T-helper 22 cell (primary cell): ENCODE data around the gene ATXN7L1.
"Not testable (repeated sequence)": the region's sequence is repeated elsewhere in the genome, so short reads cannot be mapped to it uniquely, and the experiment has no call there.

Experiments
- DNase-seq: peaks from one replicate; pipeline ENCODE4 v3.0.0-alpha.2; 2020; ENCODE audit warnings: low read depth

ATXN7L1 gene

DNA sequence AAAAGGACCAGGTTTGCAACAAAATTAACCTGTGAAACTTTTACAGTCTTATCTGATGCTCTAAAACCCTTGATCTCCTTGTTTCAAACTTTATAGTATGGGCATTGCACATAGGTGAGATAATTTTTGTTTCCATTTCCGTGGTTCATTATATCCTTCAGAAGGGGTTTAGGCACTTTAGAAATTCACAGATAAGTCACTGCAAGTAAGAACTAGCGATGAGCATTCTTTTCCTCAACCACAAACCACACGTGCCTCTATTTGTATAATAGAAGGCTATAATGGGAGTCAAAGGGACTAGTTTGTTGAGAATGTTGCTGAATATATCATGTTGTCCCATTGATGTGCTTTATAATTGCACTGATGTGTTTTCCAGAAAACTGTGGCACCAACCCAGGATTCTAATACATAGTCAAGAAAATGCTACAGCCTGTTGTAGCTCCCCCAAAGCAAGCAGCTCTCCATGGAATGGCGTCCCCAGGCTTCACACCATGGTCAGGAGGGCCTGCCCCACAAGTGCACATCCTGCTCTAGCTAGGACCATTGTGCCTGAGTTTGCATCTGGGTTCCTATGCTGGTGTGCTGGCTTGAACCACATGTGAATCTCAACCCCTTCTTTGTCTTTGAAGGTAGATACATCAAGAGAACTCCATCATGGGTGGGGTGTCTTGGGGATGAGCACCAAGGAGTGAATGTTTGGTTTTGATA lies 14.0 kb upstream of the ATXN7L1 start:
- DNase-seq = no peak

DNA sequence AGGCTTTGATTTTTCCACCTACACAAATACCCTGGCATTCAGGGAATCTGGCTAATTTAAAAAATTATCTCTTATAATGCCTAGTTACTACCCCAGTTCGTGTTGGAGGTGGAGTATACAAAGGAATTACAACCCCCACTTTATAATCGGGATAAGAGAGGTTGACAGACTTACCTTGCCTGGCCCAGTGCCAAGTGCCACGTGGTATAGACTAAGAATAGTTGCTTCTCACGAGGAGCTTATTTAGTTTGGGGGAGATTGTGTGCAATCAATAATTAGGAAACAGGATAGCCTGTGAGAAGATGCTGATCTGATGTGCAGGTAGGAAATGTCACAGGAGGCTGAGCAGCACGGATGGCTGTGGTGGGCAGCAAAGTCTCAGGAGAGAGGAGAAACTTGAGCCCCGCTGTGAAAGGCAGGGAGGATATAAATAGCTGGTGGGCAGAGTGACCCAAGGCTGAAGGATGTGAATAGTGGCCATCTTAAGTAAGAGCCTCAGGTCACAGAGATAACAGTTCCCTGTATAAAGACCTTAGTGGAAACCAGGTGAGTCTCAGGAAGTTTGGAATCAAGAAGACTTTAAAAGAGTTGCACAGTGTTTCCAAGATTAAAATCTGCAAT lies 11.3 kb upstream of the ATXN7L1 start:
- no peak for DNase-seq

DNA sequence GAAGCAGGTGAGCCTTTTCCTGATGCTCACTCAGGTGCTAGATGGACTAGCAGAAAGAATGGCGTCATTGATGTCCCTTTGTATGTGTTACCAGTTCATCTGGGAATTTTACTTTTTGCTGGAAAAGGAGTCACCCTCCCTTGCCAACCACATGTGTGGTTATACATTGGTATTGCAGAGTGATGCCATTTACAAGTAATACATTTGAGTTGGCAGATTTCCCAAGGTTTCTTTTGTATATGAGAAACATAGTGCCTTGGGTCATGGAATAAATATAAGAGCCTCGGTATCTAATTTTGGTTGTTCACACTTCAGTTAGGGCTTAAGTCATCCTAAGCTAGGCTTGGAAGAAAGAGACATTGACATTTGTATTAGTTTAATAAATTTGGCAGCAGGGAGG lies 10.4 kb upstream of the ATXN7L1 start:
- DNase-seq = no peak

DNA sequence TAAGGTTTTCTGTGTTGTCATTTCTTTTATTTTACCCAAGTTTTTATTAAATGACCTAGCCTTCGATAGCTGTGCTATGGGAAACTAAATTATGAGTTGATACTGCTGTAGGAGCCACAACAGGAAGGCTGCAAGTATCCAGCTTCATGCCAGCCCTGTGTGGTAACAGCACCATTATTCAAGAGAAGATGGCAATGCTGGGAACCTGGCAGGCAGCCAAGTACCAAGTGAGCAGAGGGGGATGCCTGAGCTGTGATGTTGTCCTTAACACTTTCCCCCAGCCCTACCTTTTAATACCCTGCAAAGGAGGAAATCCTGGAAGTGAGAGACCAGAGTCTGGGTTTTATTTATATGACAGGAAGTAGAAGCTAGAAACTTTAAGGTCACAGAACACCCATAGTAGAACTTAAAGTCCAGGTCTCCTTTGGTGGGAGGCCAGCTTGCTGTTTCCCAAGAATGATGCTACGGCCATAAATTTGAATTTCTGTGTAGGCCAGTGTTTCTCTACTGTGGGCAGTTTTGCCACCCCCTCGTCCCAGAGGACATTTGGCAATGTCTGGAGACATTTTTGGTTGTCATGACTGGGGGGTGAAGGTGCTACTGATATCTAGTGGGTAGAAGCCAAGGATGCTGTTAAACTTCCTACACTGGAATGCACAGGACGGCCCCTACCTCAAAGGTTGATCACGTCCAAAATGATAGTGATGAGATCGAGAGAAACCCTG lies 9.2 kb upstream of the ATXN7L1 start:
- no peak for DNase-seq

DNA sequence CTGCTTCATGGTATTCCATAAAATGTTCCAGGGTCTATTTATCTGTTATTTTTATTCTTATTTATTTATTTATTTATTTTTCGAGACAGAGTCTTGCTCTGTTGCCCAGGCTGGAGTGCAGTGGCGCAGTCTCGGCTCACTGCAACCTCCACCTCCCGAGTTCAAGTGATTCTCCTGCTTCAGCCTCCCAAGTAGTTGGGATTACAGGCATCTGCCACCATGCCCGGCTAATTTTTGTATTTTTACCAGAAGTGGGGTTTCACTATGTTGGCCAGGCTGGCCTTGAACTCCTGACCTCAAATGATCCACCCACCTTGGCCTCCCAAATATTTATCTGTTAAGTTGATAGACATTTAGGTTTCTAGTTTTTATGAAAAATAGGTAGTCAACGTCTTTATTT lies 6.8 kb upstream of the ATXN7L1 start:
- DNase-seq = not testable (repeated sequence)

DNA sequence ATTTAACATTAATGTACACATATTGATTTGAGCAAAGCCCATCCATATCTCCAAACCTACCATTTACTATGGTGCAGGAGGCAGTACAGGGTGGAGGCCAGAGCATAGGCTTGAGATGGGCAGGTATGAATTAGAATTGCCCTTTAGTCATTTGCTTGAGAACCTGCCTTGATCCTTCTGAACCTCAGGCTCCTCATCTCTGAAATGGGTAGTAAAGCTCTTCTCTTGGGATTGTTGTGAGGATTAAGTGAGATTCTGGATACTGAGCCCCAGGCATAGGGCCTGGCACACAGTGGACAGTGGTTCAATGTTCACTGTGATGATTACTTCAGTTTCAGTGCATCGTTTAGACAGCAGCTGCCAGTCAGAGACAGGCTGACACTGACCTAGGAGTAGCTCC lies 5.0 kb upstream of the ATXN7L1 start:
- DNase-seq = no peak

DNA sequence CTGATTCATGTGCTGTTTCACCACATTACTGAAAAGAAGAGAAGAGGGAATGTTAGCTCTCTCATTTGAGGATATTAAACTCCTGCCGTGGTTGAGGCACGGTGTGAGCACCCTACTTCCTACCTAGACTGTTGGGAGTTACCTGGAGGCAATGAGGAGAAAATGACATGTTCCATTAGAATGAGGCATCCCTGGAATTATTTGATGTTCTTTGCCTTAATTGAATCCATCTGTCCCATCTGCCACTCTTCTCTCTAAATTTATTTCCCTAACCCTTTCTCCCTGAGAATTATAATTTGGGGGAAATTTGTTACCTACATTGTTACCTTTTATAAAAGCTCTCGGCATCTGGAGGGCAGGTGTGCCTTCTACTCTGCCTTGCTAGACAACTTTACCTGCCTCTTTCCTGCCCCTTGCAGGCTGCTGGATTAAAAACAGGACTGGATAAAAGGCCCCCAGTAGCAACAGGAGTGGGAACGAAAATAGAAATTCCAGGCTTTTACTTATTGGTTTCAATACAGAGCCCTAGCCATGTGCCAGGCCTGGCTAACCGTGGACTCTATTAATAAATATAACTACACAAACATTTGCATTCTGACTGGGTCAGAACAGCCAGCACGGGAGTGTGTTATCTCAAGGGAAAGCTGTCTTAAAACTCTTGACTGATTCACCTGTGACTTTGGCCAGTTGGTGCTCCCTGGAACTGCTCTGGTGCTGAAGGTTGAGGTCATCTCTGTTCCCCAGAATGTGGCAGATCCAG lies 4.4 kb upstream of the ATXN7L1 start:
- no peak for DNase-seq

DNA sequence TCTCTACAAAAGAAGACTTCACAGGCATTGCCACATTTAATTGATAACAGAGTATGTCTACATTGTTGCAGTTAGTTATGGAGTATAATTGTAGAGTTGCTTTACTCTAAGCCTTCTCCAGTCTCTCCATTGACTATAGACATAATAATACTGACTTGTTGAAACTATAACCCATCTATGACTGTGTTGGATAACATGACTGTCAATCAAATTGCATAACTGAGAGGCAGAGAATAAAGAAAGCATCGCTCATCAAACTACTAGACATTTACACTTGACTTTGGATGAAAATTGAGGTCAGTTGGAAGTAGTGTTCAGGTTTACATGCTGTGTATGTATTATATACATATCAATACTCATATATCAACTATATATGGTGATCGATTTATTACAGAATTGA lies 3.4 kb upstream of the ATXN7L1 start:
- no peak for DNase-seq

DNA sequence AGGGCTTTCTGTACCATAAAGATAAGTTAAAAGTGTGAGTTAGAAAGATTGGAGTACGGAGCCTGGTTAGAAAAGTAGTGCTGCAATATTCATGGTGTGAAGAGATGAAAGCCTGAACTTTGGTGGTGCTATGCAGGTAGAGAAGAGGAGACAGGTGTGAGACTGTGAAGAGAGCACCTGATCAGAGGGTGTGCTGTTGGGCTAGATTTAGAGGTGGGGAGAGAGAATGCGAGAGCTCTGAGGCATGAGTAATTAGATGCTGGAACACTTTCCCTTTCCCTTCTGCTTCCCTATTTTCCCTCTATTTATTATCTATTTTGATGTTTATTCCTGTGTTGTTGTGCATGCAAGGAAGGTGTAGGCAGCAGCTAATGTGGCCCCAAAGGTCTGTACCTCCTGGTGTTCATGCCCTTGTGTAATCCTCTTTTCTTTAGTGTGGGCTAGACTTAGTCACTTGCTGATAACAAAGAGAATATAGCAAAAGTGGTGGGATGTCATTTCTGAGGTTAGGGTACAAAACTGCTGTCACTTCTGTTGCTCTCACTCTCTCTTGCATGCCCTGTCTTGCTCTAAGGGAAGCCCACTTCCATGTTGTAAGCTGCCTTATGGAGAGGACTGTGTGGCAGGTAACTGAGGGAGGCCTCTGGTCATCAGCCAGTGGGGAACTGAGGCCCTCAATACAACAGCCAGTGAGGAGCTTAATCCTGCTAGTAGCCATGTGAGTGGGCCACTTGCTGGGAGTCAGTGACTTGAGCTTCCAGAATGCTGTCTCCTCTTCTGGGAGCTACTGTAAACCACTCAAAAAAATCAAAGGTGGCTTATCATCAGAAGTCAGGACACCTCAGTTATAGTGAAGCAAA lies 2.6 kb upstream of the ATXN7L1 start:
- no peak for DNase-seq

DNA sequence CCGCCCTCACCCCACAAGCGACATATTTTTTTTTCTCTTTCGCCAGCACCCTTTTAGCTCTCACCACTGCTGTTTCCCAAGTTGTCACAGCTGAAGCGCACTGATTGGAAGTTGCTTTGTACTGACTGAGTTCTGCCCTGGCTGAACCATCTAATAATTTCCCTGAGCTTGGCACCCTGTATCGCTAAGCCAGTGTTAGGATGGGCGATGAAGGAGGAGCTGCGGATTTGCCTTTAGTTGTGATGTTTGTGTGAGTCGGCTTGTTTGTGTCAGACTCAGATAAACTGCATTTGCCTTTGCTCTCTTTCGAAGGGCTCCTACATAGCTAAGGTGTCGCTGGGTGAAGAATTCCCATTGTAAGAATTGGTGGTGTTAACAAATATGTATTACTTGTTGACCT lies 1.3 kb upstream of the ATXN7L1 start:
- no peak for DNase-seq

DNA sequence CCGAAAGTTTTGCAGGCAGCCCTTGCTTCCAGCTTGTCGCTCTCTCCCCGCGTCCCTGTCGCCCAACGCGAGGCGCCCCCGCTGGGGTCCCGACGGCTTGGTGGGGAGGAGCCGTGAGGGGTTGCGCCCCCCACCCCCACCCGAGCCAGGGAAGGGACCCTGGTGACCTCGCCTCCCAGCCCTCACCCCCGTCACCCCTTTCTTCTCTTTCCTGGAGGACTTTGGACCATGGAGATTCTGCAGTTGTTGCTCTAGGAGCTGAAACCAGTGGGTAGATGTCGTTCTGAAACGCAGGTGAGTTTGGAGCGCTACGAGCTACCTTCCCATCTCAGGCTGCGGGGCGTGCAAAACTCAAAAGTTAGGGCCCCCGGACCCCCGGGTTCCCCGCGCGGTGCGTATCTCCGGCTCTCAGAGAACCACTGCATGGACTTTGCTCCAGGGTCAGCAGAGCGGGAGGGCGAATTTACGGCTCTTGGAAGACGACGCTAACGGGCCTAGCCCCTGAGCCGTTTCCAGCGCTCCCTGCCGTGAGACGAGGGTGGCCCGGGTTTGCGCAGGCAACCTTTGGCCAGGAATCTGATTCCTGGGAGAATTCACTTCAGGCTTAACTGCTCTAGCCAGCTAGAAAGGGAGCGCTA lies 684 bp upstream of the ATXN7L1 start:
- DNase-seq = no peak

DNA sequence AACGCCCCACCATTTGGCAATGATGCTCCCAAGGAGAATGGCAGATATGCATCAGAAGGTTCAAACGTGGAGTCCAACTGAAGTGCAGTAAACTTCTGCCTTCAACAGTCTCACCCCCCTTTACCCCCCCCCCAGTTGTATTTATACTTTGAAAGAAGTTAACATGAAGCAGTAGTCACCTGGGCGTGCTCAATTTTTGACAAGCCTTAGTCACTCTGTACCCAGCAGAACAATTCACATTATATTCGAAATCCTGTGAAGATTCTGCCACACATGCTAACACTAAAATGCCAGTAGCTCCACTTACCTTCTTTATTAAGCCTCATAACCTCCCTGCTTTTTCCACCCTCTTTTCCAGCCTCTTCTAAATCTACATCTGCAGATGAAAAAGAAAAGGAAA lies 894 bp downstream of the ATXN7L1 start:
- DNase-seq = no peak

DNA sequence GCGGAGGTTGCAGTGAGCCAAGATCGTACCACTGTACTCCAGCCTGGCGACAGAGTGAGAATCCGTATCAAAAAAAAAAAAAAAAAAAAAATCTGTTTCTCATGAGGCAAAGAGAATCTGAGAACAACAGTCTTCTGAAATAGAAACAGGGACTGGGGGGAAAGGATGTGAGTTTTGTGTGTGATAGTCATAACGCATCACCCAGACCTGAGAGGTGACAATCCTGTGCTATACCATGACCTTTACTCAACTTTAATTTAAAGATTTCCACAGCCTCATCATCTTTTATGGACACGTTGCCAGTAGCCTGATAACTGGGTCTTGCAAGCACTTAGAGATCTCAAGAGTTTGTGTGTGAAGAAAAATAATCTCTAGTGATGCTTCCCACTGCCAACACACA lies 2.3 kb downstream of the ATXN7L1 start:
- no peak for DNase-seq

DNA sequence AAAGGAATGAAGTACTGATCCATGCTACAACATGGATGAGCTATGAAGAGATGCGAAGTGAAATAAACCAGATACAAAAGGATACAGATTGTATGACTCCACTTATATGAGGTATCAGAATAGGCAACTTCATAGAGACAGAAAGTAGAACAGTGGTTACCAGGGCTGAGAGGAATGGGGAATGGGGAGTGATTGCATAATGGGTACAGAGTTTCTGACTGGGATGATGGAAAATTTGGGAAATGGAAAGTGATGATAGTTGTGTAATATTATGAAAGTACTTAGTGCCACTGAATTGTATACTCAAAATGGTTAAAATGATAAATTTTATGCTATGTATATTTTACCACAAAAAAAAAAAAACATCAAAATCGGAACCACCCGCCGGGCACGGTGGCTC lies 3.9 kb downstream of the ATXN7L1 start:
- no peak for DNase-seq

DNA sequence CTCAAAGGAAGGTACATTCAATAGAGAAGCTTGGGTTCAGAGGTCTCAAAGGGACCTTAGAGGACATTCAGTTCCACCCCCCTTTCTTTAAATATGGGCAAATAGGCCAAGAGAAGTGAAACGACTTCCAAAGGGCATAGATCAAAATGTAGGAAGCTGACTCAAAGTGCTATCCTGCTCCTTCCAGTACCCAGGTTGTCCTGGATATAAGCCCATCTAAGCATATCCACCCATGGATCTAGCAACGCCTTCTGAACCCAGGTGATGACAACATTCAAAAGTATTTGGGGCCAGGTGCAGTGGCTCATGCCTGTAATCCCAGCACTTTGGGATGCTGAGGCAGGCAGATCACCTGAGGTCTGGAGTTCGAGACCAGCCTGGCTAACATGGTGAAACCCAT lies 5.3 kb downstream of the ATXN7L1 start:
- no peak for DNase-seq

DNA sequence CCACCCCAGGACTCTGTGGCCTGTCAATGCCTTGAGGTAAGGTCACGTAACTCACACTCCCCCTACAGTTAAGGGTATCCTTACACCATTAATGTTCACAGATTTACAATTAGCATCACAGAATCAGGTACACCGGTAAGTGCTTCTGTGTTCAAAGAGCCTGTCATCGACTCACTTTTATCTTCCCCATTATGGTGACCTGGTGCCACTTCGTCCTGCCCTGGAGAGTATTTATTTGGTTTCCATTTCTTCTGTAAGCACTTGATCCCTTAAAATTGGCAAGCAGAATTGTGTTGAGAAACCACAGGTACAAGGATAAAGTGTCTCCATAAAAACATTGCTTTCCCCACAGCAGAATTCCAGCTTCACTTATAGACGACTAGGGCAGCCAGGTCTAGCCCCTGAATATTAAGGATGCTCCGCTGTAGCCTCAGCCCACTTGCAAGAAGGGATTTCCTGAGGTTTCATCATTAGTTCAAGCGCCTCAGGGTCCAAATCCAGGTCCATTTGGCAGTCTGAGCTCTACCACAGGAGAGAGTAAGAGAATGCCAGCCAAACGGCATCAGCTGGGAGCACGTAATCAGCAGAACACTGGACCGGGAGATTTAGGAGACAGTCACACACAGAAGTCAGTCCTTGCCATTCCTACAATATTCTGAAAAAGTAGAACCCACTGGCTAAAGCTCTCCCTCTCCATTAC lies 10.1 kb downstream of the ATXN7L1 start:
- DNase-seq = no peak

DNA sequence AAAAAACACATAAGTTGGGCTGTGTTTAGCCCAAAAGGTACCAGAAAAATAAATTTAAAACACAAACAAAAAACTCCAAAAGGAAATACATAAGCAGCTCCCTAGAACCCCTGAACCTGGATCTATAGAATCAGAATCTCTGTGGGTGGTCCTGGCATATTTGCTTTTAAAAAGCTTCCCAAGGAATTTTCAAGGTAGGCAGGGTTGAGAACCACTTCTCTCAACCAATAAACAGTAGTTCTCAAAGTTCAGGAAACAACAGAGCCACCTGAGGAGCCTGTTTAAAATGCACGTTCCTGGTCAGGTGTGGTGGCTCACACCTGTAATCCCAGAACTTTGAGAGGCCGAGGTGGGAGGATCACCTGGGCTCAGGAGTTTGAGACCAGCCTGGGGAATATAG lies 12.5 kb downstream of the ATXN7L1 start:
- DNase-seq = no peak

DNA sequence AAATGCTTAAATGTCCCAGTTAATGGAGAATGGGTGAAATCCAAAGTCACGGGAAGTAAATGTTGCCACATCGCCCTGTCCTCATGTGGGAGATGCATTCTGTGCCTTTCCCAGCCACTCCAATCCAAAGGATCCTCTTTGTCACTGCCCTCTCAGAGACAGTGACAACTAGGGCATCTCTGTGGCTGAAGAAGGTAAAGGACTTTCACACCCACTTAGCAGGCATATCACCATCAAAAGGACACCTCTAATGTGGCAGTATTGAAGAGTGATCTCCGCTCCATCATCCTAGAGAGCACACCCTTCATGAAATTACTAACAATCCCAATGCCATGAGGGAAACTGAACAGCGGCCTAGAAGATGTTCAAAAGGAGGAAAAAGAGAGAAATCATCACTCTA lies 13.6 kb downstream of the ATXN7L1 start:
- no peak for DNase-seq

DNA sequence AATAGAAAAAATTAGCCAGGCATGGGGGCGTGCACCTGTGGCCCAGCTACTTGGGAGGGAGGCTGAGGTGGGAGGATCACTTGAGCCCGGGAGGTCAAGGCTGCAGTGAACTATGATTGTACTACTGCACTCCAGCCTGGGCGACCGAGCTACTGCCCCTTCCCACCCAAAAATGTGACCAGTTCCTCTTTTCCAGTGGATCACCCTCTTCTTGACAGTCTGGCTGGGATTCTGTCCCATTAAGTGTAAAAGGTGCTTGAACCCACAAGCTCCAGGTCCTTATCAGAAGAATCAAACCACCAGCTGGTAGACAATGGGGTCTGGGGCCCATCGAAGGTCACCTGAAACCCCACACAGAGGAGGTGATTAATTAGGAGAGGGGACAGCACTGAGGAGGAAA lies 14.1 kb downstream of the ATXN7L1 start:
- no peak for DNase-seq

DNA sequence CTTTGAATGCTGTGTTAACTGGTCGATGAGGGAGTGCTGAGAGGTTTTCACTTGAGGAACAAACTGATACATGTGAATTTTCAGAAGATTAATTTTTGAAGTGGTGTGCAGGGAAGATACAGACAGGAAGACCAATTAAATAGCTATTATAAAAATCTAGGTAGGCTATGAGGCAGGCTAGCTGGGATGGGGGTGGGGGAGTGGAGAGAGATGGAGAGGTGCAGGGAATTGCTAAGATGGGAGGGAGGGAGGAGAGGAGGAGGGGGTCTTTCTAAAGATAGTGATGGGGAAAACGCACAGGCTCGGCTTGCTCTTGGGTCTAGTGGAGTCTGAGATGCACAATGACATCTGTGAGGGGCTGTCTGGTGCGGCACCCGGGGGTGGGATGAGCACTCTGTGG lies 15.2 kb downstream of the ATXN7L1 start:
- DNase-seq = no peak

DNA sequence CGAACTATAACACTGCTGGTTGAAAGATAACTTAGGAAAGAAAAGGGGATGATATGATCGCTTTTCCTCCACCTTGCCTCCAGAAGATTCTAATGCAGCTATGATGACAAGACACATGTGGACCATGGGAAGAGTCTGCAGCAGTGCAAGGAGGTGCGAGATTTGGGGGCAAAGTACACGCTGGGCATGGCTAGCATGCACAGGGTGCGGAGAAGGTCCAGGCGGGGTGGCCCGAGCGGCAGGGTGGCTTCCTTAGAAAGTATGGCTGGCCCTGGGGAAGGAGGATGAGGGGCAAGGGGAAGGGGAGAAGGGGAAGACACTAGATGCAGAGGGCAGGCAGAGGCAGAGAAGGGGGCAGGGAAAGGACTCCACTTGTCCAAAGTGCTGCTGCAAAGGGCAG lies 15.6 kb downstream of the ATXN7L1 start:
- DNase-seq = no peak
